ENCODE measurements around the gene CELA3B. TPM values are rescaled to one million over a fixed set of nuclear protein-coding genes. Genes with fewer than 3 reads are reported as not detected.

CELA3B gene
- total RNA-seq, 1 experiment from 2014 or later: not detected

Small RNA genes lying within 50 kb of the gene (small RNA-seq; reads per million reads assigned to genes)
- gene RN7SL186P (0 reads per million in 2 experiments), gene RN7SL386P (0 reads per million in 2 experiments), gene RNU6-1022P (0 reads per million in 2 experiments), gene RNU6-776P (0 reads per million in 2 experiments)

Other genes starting within 250 kb of the CELA3B start
- gene USP48, start 193.9 kb upstream of the CELA3B start, total RNA-seq (2014; rRNA removed; shearing (Covaris generic)): 14.9 and 19.8 TPM in 2 replicates
- gene LDLRAD2, start 164.8 kb upstream of the CELA3B start, total RNA-seq (2014; rRNA removed; shearing (Covaris generic)): not detected in 2 replicates
- gene HSPG2, start 39.7 kb upstream of the CELA3B start, total RNA-seq (2014; rRNA removed; shearing (Covaris generic)): 35.5 and 45.4 TPM in 2 replicates
- not detected in 2 replicates for gene CELA3A, start 24.6 kb downstream of the CELA3B start, total RNA-seq (2014; rRNA removed; shearing (Covaris generic))
- 174 and 178 TPM in 2 replicates for gene CDC42, start 75.7 kb downstream of the CELA3B start, total RNA-seq (2014; rRNA removed; shearing (Covaris generic))
- 0.10 TPM in 1 of 2 replicates, not detected in the other for gene WNT4, start 166.1 kb downstream of the CELA3B start, total RNA-seq (2014; rRNA removed; shearing (Covaris generic))